Peyer's patch (tissue), 4 donors: ENCODE results near the gene LDLRAD4. TPM values are rescaled to one million over a fixed set of nuclear protein-coding genes. Genes with fewer than 3 reads are reported as not detected.

Experiments
- DNase-seq, 3 donors: peaks; one replicate each; pipeline ENCODE4 v3.0.0-alpha.2; 2017 to 2019
- H3K27ac ChIP-seq, 4 donors: fragments of 200-600 bp; sonication (generic); one replicate each; pipeline ENCODE4 v1.5.1; 2016 to 2019
- H3K27me3 ChIP-seq, 2 donors: fragments of 200-600 bp; sonication (generic); one replicate each; pipeline ENCODE4 v1.5.1; 2019
- H3K36me3 ChIP-seq, 3 donors: fragments of 200-600 bp; sonication (generic); one replicate each; pipeline ENCODE4 v1.5.1; 2016 to 2019
- H3K4me1 ChIP-seq, 4 donors: fragments of 200-600 bp; sonication (generic); one replicate each; pipeline ENCODE4 v1.5.1; 2016 to 2019
- H3K4me3 ChIP-seq, 4 donors: fragments of 200-600 bp; sonication (generic); 1 replicate in 3 of 4; 2 replicates in 1 of 4; pipeline ENCODE4 v1.5.1; 2016 to 2019; ENCODE audit warnings: mild to moderate bottlenecking in 1 of 4
- H3K9me3 ChIP-seq, 4 donors: fragments of 200-600 bp; sonication (generic); one replicate each; pipeline ENCODE4 v1.5.1; 2016 to 2019; ENCODE audit warnings: mild to moderate bottlenecking in 1 of 4
- CTCF ChIP-seq, 6 experiments: fragments of 450-650 bp in 4 of 6; fragments of 200-600 bp in 2 of 6; sonication (generic) in 1 of 6; IDR thresholded peaks; one replicate each; pipeline ENCODE4 v1.5.1; 2017 to 2019; ENCODE audit warnings: antibody characterized with exemption in 6 of 6, mild to moderate bottlenecking in 3 of 6, moderate library complexity in 1 of 6
- POLR2A ChIP-seq, 2 donors: fragments of 450-650 bp; IDR thresholded peaks; one replicate each; pipeline ENCODE4 v1.5.1; 2017; ENCODE audit warnings: antibody characterized with exemption in 2 of 2, mild to moderate bottlenecking in 2 of 2, moderate library complexity in 2 of 2
- small RNA-seq, 2 donors: library from RNA; depleted of rRNA; stranded (forward); fragments of <200 nt; gene quantifications; one replicate each; pipeline ENCODE3, GENCODE V24; 2016
- total RNA-seq, 4 donors: library from RNA; depleted of rRNA; stranded (reverse); fragments of >200 nt; gene quantifications; one replicate each; pipeline ENCODE4 v1.1.0, GENCODE V29; 2016

LDLRAD4 gene
- total RNA-seq, 4 donors from 2014 or later = 24.8 to 128 (median 50.0) TPM

GRCh38 chr18:13696961-13697360 is 478.4 kb downstream of the LDLRAD4 start:
- Histone ChIP-seq H3K9me3 (peaks cover 0 to 6% (median 3%) of the 10 kb centered on the region in 4 donors), H3K27ac (no peak overlapping the region), H3K4me3 (no peak overlapping the region), H3K4me1 (no peaks in the 10 kb centered on the region), H3K27me3 (no peaks in the 10 kb centered on the region), H3K36me3 (no peaks in the 10 kb centered on the region)
- TF ChIP-seq POLR2A (IDR thresholded peaks at IDR 0.05) (no peak), CTCF (IDR thresholded peaks at IDR 0.05) (no peak)
- no peak for DNase-seq

GRCh38 chr18:13700153-13700552 is 481.6 kb downstream of the LDLRAD4 start:
- no peak for DNase-seq
- Histone ChIP-seq H3K36me3 (no peaks in the 10 kb centered on the region), H3K27ac (no peak overlapping the region), H3K4me3 (no peak overlapping the region), H3K27me3 (no peaks in the 10 kb centered on the region), H3K4me1 (no peaks in the 10 kb centered on the region), H3K9me3 (peaks cover 0 to 11% (median 3%) of the 10 kb centered on the region in 4 donors)
- TF ChIP-seq CTCF (IDR thresholded peaks at IDR 0.05) (no peak), POLR2A (IDR thresholded peaks at IDR 0.05) (no peak)

Small RNAs within 50 kb of the gene (small RNA-seq; reads per million reads assigned to genes)
- gene MIR4526 (0 reads per million in 2 donors), gene MIR5190 (0 reads per million in 2 donors)

Other genes with a start within 250 kb of the LDLRAD4 start
- 10 to 100 TPM; 21.9 to 44.6 (median 36.9) TPM for gene CEP192, start 227.4 kb upstream of the LDLRAD4 start, total RNA-seq